DND-41 (cell line): ENCODE measurements around the gene SPATA31E1.

ENCODE experiments used
- ATAC-seq: fragments of 200-7000 bp; cut with Tn5 transposase; 3 replicates; pipeline ENCODE4 v1.9.1; 2021; ENCODE audit warnings: low read depth; ENCODE audit not compliant: insufficient read depth
- DNase-seq: peaks from one replicate; pipeline ENCODE4 v3.0.0-alpha.2; 2020
- H2AFZ ChIP-seq: 2 replicates; pipeline ENCODE4 v1.6.0; 2012; ENCODE audit warnings: low read depth, low read length
- H3K27ac ChIP-seq: 2 replicates; pipeline ENCODE4 v1.5.1; 2012; ENCODE audit warnings: low read length, inconsistent platforms
- H3K27me3 ChIP-seq: fragments of 200-600 bp; sonication (generic); 2 replicates; pipeline ENCODE4 v1.6.0; 2012; ENCODE audit warnings: low read length, mild to moderate bottlenecking, inconsistent platforms; ENCODE audit not compliant: insufficient read depth, poor library complexity
- H3K36me3 ChIP-seq: 2 replicates; pipeline ENCODE4 v1.5.1; 2012; ENCODE audit warnings: low read length, inconsistent platforms; ENCODE audit not compliant: insufficient read depth
- H3K4me1 ChIP-seq: 2 replicates; pipeline ENCODE4 v1.5.1; 2012; ENCODE audit warnings: mild to moderate bottlenecking, low read length; ENCODE audit not compliant: insufficient read depth
- H3K4me2 ChIP-seq: 2 replicates; pipeline ENCODE4 v1.6.0; 2012; ENCODE audit warnings: mild to moderate bottlenecking, moderate library complexity, low read length, inconsistent platforms; ENCODE audit not compliant: insufficient read depth
- H3K4me3 ChIP-seq, 2 experiments: fragments of 200-600 bp in 1 of 2; shearing (Covaris generic) in 1 of 2; 2 replicates each; pipeline ENCODE4 v1.5.1; 2012 to 2016; ENCODE audit warnings: inconsistent platforms in 2 of 2, low read length in 2 of 2, mild to moderate bottlenecking in 2 of 2, low read depth in 1 of 2, moderate library complexity in 1 of 2
- H3K79me2 ChIP-seq: 2 replicates; pipeline ENCODE4 v1.6.0; 2012; ENCODE audit warnings: low read length, inconsistent platforms; ENCODE audit not compliant: insufficient read depth
- H3K9ac ChIP-seq: 2 replicates; pipeline ENCODE4 v1.6.0; 2012; ENCODE audit warnings: low read depth, mild to moderate bottlenecking, inconsistent platforms, low read length, moderate library complexity
- H3K9me3 ChIP-seq: 2 replicates; pipeline ENCODE4 v1.5.1; 2012; ENCODE audit warnings: low read length, moderate library complexity, mild to moderate bottlenecking, inconsistent platforms; ENCODE audit not compliant: insufficient read depth, severe bottlenecking
- H4K20me1 ChIP-seq: 2 replicates; pipeline ENCODE4 v1.6.0; 2012; ENCODE audit warnings: low read length; ENCODE audit not compliant: insufficient read depth
- CTCF ChIP-seq: IDR thresholded peaks from 2 replicates; pipeline ENCODE4 v1.5.1; 2012; ENCODE audit warnings: borderline replicate concordance, low read length, moderate library complexity, mild to moderate bottlenecking; ENCODE audit not compliant: poor library complexity, severe bottlenecking; ENCODE audit errors: extremely low read depth
- EZH2 ChIP-seq: IDR thresholded peaks from 3 replicates; pipeline ENCODE4 v1.6.1; 2012; ENCODE audit warnings: borderline replicate concordance, low read depth, mild to moderate bottlenecking, moderate library complexity, low read length, inconsistent platforms; ENCODE audit not compliant: severe bottlenecking

Gene SPATA31E1

DNA sequence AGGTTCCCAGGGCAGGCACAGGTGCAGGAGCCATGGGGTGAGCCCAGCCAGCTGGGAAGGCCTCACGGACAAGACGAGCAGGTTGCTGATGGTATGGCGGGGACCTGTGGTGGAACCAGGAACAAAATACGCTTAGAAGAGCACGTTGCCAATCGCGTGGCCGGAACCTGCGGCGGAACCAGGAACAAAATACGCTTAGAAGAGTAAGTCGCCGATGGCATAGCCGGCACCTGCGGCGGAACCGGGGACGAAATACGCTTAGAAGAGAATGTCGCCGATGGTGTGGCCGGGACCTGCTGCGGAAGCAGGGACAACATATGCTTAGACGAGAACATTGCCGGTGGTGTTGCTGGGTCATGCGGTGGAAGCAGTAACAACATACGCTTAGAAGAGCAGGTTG is 23.5 kb upstream of the SPATA31E1 start:
- Histone ChIP-seq H3K27ac (no peak overlapping the region), H3K9me3 (peaks cover 4% of the 10 kb centered on the region), H3K4me3 (no peak overlapping the region), H3K36me3 (no peaks in the 10 kb centered on the region), H3K4me1 (no peaks in the 10 kb centered on the region), H2AFZ (no peak overlapping the region), H3K27me3 (no peaks in the 10 kb centered on the region), H3K79me2 (no peaks in the 10 kb centered on the region), H4K20me1 (no peaks in the 10 kb centered on the region), H3K4me2 (no peak overlapping the region), H3K9ac (no peak overlapping the region)
- ATAC-seq (no peak), DNase-seq (no peak)
- no peak for TF ChIP-seq CTCF
- no peak for TF ChIP-seq EZH2

DNA sequence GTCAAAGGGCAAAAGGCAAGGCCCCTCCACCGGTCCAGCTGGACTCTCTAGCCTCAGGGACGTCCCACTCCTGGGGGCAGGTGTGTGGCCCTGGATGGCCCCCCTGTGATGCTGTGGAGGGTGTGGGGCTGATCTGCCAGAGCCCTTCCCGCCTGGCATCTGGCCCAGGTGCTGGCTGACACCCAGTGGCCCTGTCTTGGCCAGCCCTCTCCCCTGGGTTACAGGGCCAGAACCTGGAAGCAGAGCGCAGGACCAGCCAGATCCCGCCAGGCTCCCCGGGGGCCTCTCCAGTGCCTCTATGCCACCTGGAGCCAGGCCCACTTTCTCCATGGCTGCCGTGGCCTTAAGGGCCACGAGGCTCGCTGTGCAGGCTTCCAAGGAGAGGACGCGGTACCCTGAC is 22.9 kb upstream of the SPATA31E1 start:
- H3K36me3 ChIP-seq = no peaks in the 10 kb centered on the region

DNA sequence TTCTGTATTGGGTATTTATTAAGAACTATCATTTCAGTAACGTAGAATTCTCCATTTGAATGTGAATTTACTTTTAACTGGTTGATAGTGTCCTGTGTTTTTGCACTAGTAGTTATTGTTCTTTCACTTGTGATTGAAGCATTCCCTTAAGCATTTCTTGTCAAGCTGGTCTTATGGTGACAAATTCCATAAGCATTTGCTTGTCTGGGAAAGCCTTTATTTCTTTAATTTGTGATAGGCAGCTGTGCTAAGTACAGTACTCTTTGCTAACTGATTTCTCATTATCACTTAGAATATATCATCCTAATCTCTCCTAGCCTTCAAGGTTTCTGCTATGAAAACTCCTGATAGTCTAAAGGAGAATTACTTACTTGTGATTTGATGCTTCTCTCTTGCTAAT is 21.3 kb upstream of the SPATA31E1 start:
- Histone ChIP-seq H2AFZ (no peak overlapping the region), H3K36me3 (no peaks in the 10 kb centered on the region), H3K27ac (no peak overlapping the region), H3K9me3 (peaks cover 4% of the 10 kb centered on the region), H3K4me2 (no peak overlapping the region), H4K20me1 (no peaks in the 10 kb centered on the region), H3K4me1 (no peaks in the 10 kb centered on the region), H3K4me3 (no peak overlapping the region), H3K79me2 (no peaks in the 10 kb centered on the region), H3K9ac (no peak overlapping the region), H3K27me3 (no peaks in the 10 kb centered on the region)
- DNase-seq = no peak
- TF ChIP-seq CTCF = no peak
- no peak for ATAC-seq

More for the DNA sequence above, 22.9 kb upstream of the SPATA31E1 start:
- H3K4me1 ChIP-seq = no peaks in the 10 kb centered on the region
- H2AFZ ChIP-seq = no peak overlapping the region
- no peaks in the 10 kb centered on the region for H3K79me2 ChIP-seq
- TF ChIP-seq EZH2 (no peak), CTCF (no peak)
- no peak overlapping the region for H3K4me2 ChIP-seq
- no peak overlapping the region for H3K4me3 ChIP-seq
- H3K9me3 ChIP-seq = peaks cover 4% of the 10 kb centered on the region
- ATAC-seq (no peak), DNase-seq (no peak)
- no peak overlapping the region for H3K9ac ChIP-seq
- no peaks in the 10 kb centered on the region for H4K20me1 ChIP-seq
- no peaks in the 10 kb centered on the region for H3K27me3 ChIP-seq
- no peak overlapping the region for H3K27ac ChIP-seq

GRCh38 chr9:87862536-87863268 is 20.0 kb upstream of the SPATA31E1 start:
- Histone ChIP-seq H2AFZ (no peak overlapping the region), H3K27ac (no peak overlapping the region), H3K9ac (no peak overlapping the region), H3K79me2 (no peaks in the 10 kb centered on the region), H3K9me3 (peaks cover 4% of the 10 kb centered on the region), H4K20me1 (no peaks in the 10 kb centered on the region), H3K4me2 (no peak overlapping the region), H3K36me3 (no peaks in the 10 kb centered on the region), H3K27me3 (no peaks in the 10 kb centered on the region), H3K4me1 (no peaks in the 10 kb centered on the region), H3K4me3 (no peak overlapping the region)
- TF ChIP-seq CTCF (no peak), EZH2 (no peak)
- DNase-seq (no peak), ATAC-seq (no peak)
